Esophagus muscularis mucosa (tissue), 3 donors: Measurements from ENCODE around the gene HFE.
A peak's percentile ranks its signal among the peaks of the same experiment; 100 is the strongest.

ENCODE experiments used
- CTCF ChIP-seq, 3 experiments: fragments of 200-600 bp in 2 of 3; fragments of 450-650 bp in 1 of 3; sonication (generic) in 2 of 3; IDR thresholded peaks; one replicate each; pipeline ENCODE4 v1.5.1; 2017 to 2019; ENCODE audit warnings: antibody characterized with exemption in 3 of 3, mild to moderate bottlenecking in 2 of 3, moderate library complexity in 1 of 3
- POLR2AphosphoS5 ChIP-seq, 2 donors: sonication (generic); formaldehyde crosslinking; IDR thresholded peaks; one replicate each; pipeline ENCODE4 v1.6.1; 2017; ENCODE audit warnings: antibody characterized with exemption in 2 of 2

GRCh38 chr6:26133730-26134129 is 46.5 kb downstream of the HFE start:
- no peak for TF ChIP-seq CTCF (IDR thresholded peaks at IDR 0.05)
- TF ChIP-seq POLR2AphosphoS5 (IDR thresholded peaks at IDR 0.05), result peak in 1 of 2 donors; percentile 10
